Stomach (tissue), 4 donors: ENCODE data around the gene MCOLN2.

Source experiments
- CTCF ChIP-seq, 7 experiments: fragments of 450-650 bp in 4 of 7; fragments of 200-600 bp in 3 of 7; sonication (generic) in 3 of 7; IDR thresholded peaks; one replicate each; pipeline ENCODE4 v1.5.1; 2016 to 2019; ENCODE audit warnings: antibody characterized with exemption in 7 of 7, control low read depth in 2 of 7, mild to moderate bottlenecking in 1 of 7
- EP300 ChIP-seq: sonication (generic); formaldehyde crosslinking; IDR thresholded peaks from one replicate; pipeline ENCODE4 v1.6.1; 2017; ENCODE audit warnings: antibody characterized with exemption
- POLR2A ChIP-seq, 4 donors: fragments of 450-650 bp; IDR thresholded peaks; one replicate each; pipeline ENCODE4 v1.6.1; 2016; ENCODE audit warnings: antibody characterized with exemption in 4 of 4, control low read depth in 2 of 4, mild to moderate bottlenecking in 1 of 4, moderate library complexity in 1 of 4

- TF ChIP-seq CTCF (IDR thresholded peaks at IDR 0.05) (no peak), POLR2A (IDR thresholded peaks at IDR 0.05) (no peak), EP300 (no peak)
Observed at GRCh38 chr1:84907095-84907827, 89.7 kb downstream of the MCOLN2 start.
